ENCODE data around the gene OSBPL1A. TPM values are rescaled to one million over a fixed set of nuclear protein-coding genes. Genes with fewer than 3 reads are reported as not detected.
A peak's percentile ranks its signal among the peaks of the same experiment; 100 is the strongest.

OSBPL1A gene
- total RNA-seq, 6 experiments from 2014 or later: 4.1 to 14.6 (median 14.0) TPM

- Histone ChIP-seq H3K9me3 (no peaks in the 10 kb centered on the region), H3K4me3 (no peak overlapping the region), H3K27ac (no peak overlapping the region), H3K27me3 (no peaks in the 10 kb centered on the region), H3K36me3 (no peaks in the 10 kb centered on the region), H3K4me1 (no peaks in the 10 kb centered on the region)
- DNase-seq: no peak
- intact Hi-C loops (cut with DNase I): no loop called here
- 93% methylated on average over 1 of the region's 1 CpG for WGBS (ENCODE audit: insufficient coverage, low coverage, low lambda C conversion rate, missing lambda C conversion rate)
- TF ChIP-seq CTCF (IDR thresholded peaks at IDR 0.05) (no peak), POLR2A (IDR thresholded peaks at IDR 0.05) (no peak)
- no peak for ATAC-seq
Measured at GRCh38 chr18:24254071-24254470, 143.6 kb downstream of the OSBPL1A start.

- Histone ChIP-seq H3K9me3 (no peaks in the 10 kb centered on the region), H3K27ac (no peak overlapping the region), H3K4me3 (no peak overlapping the region), H3K4me1 (no peaks in the 10 kb centered on the region), H3K27me3 (no peaks in the 10 kb centered on the region), H3K36me3 (no peaks in the 10 kb centered on the region)
- intact Hi-C loops (cut with DNase I): no loop called here
- peak; percentile 22 to 94 (median 47) for ATAC-seq
- TF ChIP-seq CTCF (IDR thresholded peaks at IDR 0.05): no peak
- no peak for TF ChIP-seq POLR2A (IDR thresholded peaks at IDR 0.05)
- 100% methylated on average over 1 of the region's 6 CpGs for WGBS (ENCODE audit: insufficient coverage, low coverage, low lambda C conversion rate, missing lambda C conversion rate)
- DNase-seq: no peak
Measured at GRCh38 chr18:24249716-24250115, 147.9 kb downstream of the OSBPL1A start.

- ATAC-seq: no peak
- intact Hi-C loops (cut with DNase I): no loop called here
- TF ChIP-seq POLR2A (IDR thresholded peaks at IDR 0.05): no peak
- Histone ChIP-seq H3K36me3 (no peaks in the 10 kb centered on the region), H3K27me3 (no peaks in the 10 kb centered on the region), H3K4me3 (no peak overlapping the region), H3K9me3 (no peaks in the 10 kb centered on the region), H3K4me1 (peaks cover 0 to 7% (median 0%) of the 10 kb centered on the region in 4 donors), H3K27ac (no peak overlapping the region)
- DNase-seq: no peak
- 56% methylated on average over 2 of the region's 2 CpGs for WGBS (ENCODE audit: insufficient coverage, low coverage, low lambda C conversion rate, missing lambda C conversion rate)
Measured at GRCh38 chr18:24248359-24248758, 149.3 kb downstream of the OSBPL1A start.

- DNase-seq: no peak
- Histone ChIP-seq H3K36me3 (no peaks in the 10 kb centered on the region), H3K27ac (no peak overlapping the region), H3K9me3 (no peaks in the 10 kb centered on the region), H3K27me3 (no peaks in the 10 kb centered on the region), H3K4me3 (no peak overlapping the region), H3K4me1 (peaks cover 0 to 7% (median 0%) of the 10 kb centered on the region in 4 donors)
- intact Hi-C loops (cut with DNase I): no loop called here
- TF ChIP-seq POLR2A (IDR thresholded peaks at IDR 0.05): no peak
- TF ChIP-seq CTCF (IDR thresholded peaks at IDR 0.05): no peak
- ATAC-seq: no peak
- 80% methylated on average over 3 of the region's 3 CpGs for WGBS (ENCODE audit: insufficient coverage, low coverage, low lambda C conversion rate, missing lambda C conversion rate)
Measured at GRCh38 chr18:24246143-24246542, 151.5 kb downstream of the OSBPL1A start.

GRCh38 chr18:24244698-24245097, 152.9 kb downstream of the OSBPL1A start:
- DNase-seq: no peak
- ATAC-seq: no peak
- Histone ChIP-seq H3K27me3 (no peaks in the 10 kb centered on the region), H3K36me3 (no peaks in the 10 kb centered on the region), H3K4me1 (peaks cover 0 to 7% (median 0%) of the 10 kb centered on the region in 4 donors), H3K27ac (no peak overlapping the region), H3K9me3 (no peaks in the 10 kb centered on the region), H3K4me3 (no peak overlapping the region)
- intact Hi-C loops (cut with DNase I): no loop called here
- TF ChIP-seq CTCF (IDR thresholded peaks at IDR 0.05) (no peak), POLR2A (IDR thresholded peaks at IDR 0.05) (no peak)
- WGBS (ENCODE audit: insufficient coverage, low coverage, low lambda C conversion rate, missing lambda C conversion rate): 90% methylated on average over 5 of the region's 5 CpGs

All from right lobe of liver (tissue), 6 donors.